Smooth muscle cell (in vitro differentiated cells): ENCODE results near the gene HSD17B12. TPM values are rescaled to one million over a fixed set of nuclear protein-coding genes. Genes with fewer than 3 reads are reported as not detected.
"Not testable (repeated sequence)": the region's sequence is repeated elsewhere in the genome, so short reads cannot be mapped to it uniquely, and the experiment has no call there.

Experiments used
- DNase-seq: peaks from one replicate; lab custom pipeline; 2025; ENCODE audit not compliant: unreplicated experiment; lab: John Stamatoyannopoulos, UW
- H2AFZ ChIP-seq: fragments of 200-600 bp; sonication (generic); 2 replicates; pipeline ENCODE4 v1.6.0; 2016; ENCODE audit warnings: antibody characterized with exemption, low read depth, mild to moderate bottlenecking
- H3F3A ChIP-seq: fragments of 200-600 bp; sonication (generic); 2 replicates; pipeline ENCODE4 v1.6.0; 2017; ENCODE audit warnings: antibody characterized with exemption, low read depth
- H3K27ac ChIP-seq: fragments of 200-600 bp; sonication (generic); 2 replicates; pipeline ENCODE4 v1.5.1; 2016; ENCODE audit warnings: low read depth, mild to moderate bottlenecking
- H3K27me3 ChIP-seq: fragments of 200-600 bp; sonication (generic); 2 replicates; pipeline ENCODE4 v1.6.1; 2016; ENCODE audit warnings: low read depth, mild to moderate bottlenecking
- H3K36me3 ChIP-seq: fragments of 200-600 bp; sonication (generic); 2 replicates; pipeline ENCODE4 v1.5.1; 2016; ENCODE audit warnings: low read depth
- H3K4me1 ChIP-seq: fragments of 200-600 bp; sonication (generic); 2 replicates; pipeline ENCODE4 v1.5.1; 2016; ENCODE audit warnings: low read depth
- H3K4me2 ChIP-seq: fragments of 200-600 bp; sonication (generic); 2 replicates; pipeline ENCODE4 v1.6.0; 2016; ENCODE audit warnings: mild to moderate bottlenecking
- H3K4me3 ChIP-seq: fragments of 200-600 bp; sonication (generic); 2 replicates; pipeline ENCODE4 v1.5.1; 2016; ENCODE audit warnings: mild to moderate bottlenecking
- H3K79me2 ChIP-seq: fragments of 200-600 bp; sonication (generic); 2 replicates; pipeline ENCODE4 v1.6.0; 2016; ENCODE audit warnings: low read depth, mild to moderate bottlenecking
- H3K9ac ChIP-seq: fragments of 200-600 bp; sonication (generic); 2 replicates; pipeline ENCODE4 v1.6.0; 2016; ENCODE audit warnings: low read depth
- H3K9me3 ChIP-seq: fragments of 200-600 bp; sonication (generic); replicated peaks from 2 replicates; pipeline ENCODE4 v1.5.1; 2016; ENCODE audit warnings: low read depth
- H4K20me1 ChIP-seq: fragments of 200-600 bp; sonication (generic); 2 replicates; pipeline ENCODE4 v1.6.0; 2016; ENCODE audit warnings: low read depth
- CTCF ChIP-seq: fragments of 200-600 bp; sonication (generic); IDR thresholded peaks from 2 replicates; pipeline ENCODE4 v1.5.1; 2017; ENCODE audit warnings: borderline replicate concordance, mild to moderate bottlenecking, antibody characterized with exemption; ENCODE audit not compliant: insufficient read depth, poor library complexity, severe bottlenecking
- WGBS: methylation state at CpG from one replicate; pipeline ENCODE4 v1.1.7; 2016; ENCODE audit warnings: low lambda C conversion rate; 5-methylcytosine and 5-hydroxymethylcytosine counted together
- polyA plus RNA-seq: library from polyadenylated mRNA; unstranded; fragments of >200 nt; fragmentation: Nextera tagmentation; extraction: Ambion mirVana; gene quantifications from 2 replicates; pipeline ENCODE4 v1.2.1, GENCODE V29; 2016
- total RNA-seq: library from RNA; depleted of rRNA; stranded (reverse); fragments of >200 nt; gene quantifications from 2 replicates; pipeline ENCODE4 v1.2.3, GENCODE V29; 2014

The HSD17B12 gene
- total and polyA plus RNA-seq, 2 experiments from 2014 or later: 74.8 to 111 TPM

DNA sequence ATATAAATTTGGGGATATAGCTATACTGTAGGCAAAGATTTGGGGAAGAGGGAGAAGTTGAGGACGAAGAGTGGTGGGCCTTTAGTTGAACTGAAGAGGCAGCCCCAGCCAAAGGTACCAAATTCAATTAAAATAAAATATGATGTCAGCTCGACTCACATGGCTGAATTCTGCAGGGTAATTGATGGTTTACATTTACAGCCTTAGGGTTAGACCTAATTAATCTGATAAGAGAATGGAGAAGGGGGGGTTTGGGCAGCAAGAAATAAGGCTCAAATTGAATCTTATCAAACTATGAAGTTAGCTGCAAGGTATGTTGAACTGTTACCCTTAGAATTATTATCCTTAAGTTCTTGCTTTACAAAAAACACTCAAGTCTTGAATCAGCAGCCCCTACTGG, 3.6 kb upstream of the HSD17B12 start:
- no peak overlapping the region for H2AFZ ChIP-seq
- H3K27me3 ChIP-seq: no peaks in the 10 kb centered on the region
- no peak overlapping the region for H3K4me3 ChIP-seq
- peaks cover 4% of the 10 kb centered on the region for H3K4me1 ChIP-seq
- H3F3A ChIP-seq: no peaks in the 10 kb centered on the region
- no peaks in the 10 kb centered on the region for H3K36me3 ChIP-seq
- H3K79me2 ChIP-seq: peaks cover 8% of the 10 kb centered on the region
- no peaks in the 10 kb centered on the region for H4K20me1 ChIP-seq
- no peaks in the 10 kb centered on the region for H3K9me3 ChIP-seq
- DNase-seq: no peak
- 72% methylated on average over 2 of the region's 2 CpGs for WGBS
- no peak overlapping the region for H3K9ac ChIP-seq
- H3K4me2 ChIP-seq: no peak overlapping the region
- TF ChIP-seq CTCF: no peak
- H3K27ac ChIP-seq: no peak overlapping the region

DNA sequence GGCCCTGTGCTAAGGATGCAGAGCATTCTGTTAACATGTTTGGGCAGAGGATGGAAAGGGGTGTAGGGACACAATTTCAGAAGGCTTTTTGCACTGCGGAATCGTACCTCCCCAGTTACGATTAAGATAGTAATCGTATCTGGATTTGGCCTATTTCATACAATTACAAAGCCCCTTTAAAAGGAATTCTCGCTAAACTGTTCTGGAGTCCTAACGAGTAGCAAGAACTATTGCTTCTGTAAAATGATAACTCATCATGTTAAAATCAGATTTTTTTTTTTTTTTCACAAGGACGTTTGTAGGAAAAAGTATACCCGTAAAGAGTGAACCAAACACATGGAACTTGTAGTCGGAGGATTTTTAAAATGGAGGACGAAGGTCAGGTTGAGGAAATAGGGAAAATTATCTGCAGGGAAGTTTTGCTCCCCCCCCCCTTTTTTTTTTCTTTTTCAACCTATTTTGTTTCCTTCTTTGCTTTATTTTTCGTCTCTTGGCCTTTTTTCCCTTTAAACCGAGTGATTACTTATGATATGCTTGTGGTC, 934 bp downstream of the HSD17B12 start:
- no peaks in the 10 kb centered on the region for H3K9me3 ChIP-seq
- peak overlapping the region; percentile 90 for H3K4me2 ChIP-seq
- peaks cover 19% of the 10 kb centered on the region for H4K20me1 ChIP-seq
- peaks cover 11% of the 10 kb centered on the region for H3K4me1 ChIP-seq
- H3K9ac ChIP-seq: peak overlapping the region; percentile 96
- no peaks in the 10 kb centered on the region for H3K36me3 ChIP-seq
- WGBS: 3% methylated on average over 12 of the region's 12 CpGs
- peak overlapping the region; percentile 68 for H3K4me3 ChIP-seq
- TF ChIP-seq CTCF: no peak
- no peak for DNase-seq
- peaks cover 54% of the 10 kb centered on the region for H3K79me2 ChIP-seq
- H3K27me3 ChIP-seq: no peaks in the 10 kb centered on the region
- peak overlapping the region; percentile 71 for H2AFZ ChIP-seq
- no peaks in the 10 kb centered on the region for H3F3A ChIP-seq
- peak overlapping the region; percentile 91 for H3K27ac ChIP-seq

- Histone ChIP-seq H3K4me3 (peak overlapping the region; percentile 68), H3K9ac (peak overlapping the region; percentile 96), H3K4me2 (peak overlapping the region; percentile 90), H3K4me1 (peaks cover 11% of the 10 kb centered on the region), H3K79me2 (peaks cover 60% of the 10 kb centered on the region), H4K20me1 (peaks cover 25% of the 10 kb centered on the region), H3K27ac (peak overlapping the region; percentile 91)
- H3K36me3 ChIP-seq, H3K27me3 ChIP-seq, H3K9me3 ChIP-seq, H3F3A ChIP-seq, H2AFZ ChIP-seq, DNase-seq: not testable (repeated sequence)
- 64% methylated on average over 11 of the region's 11 CpGs for WGBS
Measured at GRCh38 chr11:43682081-43682480, 1.5 kb downstream of the HSD17B12 start.

- no peak for DNase-seq
- Histone ChIP-seq H3K27me3 (no peaks in the 10 kb centered on the region), H3K27ac (no peak overlapping the region), H3K79me2 (peaks cover 92% of the 10 kb centered on the region), H3F3A (no peaks in the 10 kb centered on the region), H3K36me3 (no peaks in the 10 kb centered on the region), H3K9me3 (no peaks in the 10 kb centered on the region), H3K4me2 (no peak overlapping the region), H3K9ac (no peak overlapping the region), H2AFZ (no peak overlapping the region), H3K4me1 (peaks cover 11% of the 10 kb centered on the region), H4K20me1 (peaks cover 58% of the 10 kb centered on the region), H3K4me3 (no peak overlapping the region)
- no peak for TF ChIP-seq CTCF
- 87% methylated on average over 4 of the region's 4 CpGs for WGBS
Measured at GRCh38 chr11:43685440-43685839, 4.9 kb downstream of the HSD17B12 start.
